GM21390 (cell line): Measurements from ENCODE around the gene ITFG2.
A peak's percentile ranks its signal among the peaks of the same experiment; 100 is the strongest.

Experiments
- ATAC-seq: cut with Tn5 transposase; IDR thresholded peaks from one replicate; pipeline ENCODE4 v1.9.1; 2021; ENCODE audit not compliant: unreplicated experiment

ITFG2 gene

GRCh38 chr12:2794736-2795289, 17.7 kb upstream of the ITFG2 start, which contains the start of gene FKBP4:
TSS of gene FKBP4 (plus strand) at chr12:2794970. CDS start at chr12:2795140, 170 bp downstream.
- peak; percentile 72 for ATAC-seq

- ATAC-seq, result peak; percentile 72
These were observed 16.9 kb upstream of the ITFG2 start for GRCh38 chr12:2795291-2796186.

- peak; percentile 0 for ATAC-seq
These were observed 16.2 kb upstream of the ITFG2 start for GRCh38 chr12:2796187-2796666.

- no peak for ATAC-seq
These were observed 14.6 kb upstream of the ITFG2 start for GRCh38 chr12:2797721-2798418.

GRCh38 chr12:2800046-2800570, 12.4 kb upstream of the ITFG2 start:
- no peak for ATAC-seq

GRCh38 chr12:2801044-2801783, 11.3 kb upstream of the ITFG2 start:
- ATAC-seq, result no peak

GRCh38 chr12:2803635-2804392, 8.7 kb upstream of the ITFG2 start:
- no peak for ATAC-seq

GRCh38 chr12:2804393-2805142, 7.9 kb upstream of the ITFG2 start:
- no peak for ATAC-seq

- no peak for ATAC-seq
These were observed 7.3 kb upstream of the ITFG2 start for GRCh38 chr12:2805143-2805520.

GRCh38 chr12:2806700-2807099, 5.8 kb upstream of the ITFG2 start:
- ATAC-seq, result no peak

- ATAC-seq, result no peak
These were observed 667 bp upstream of the ITFG2 start for GRCh38 chr12:2811801-2812200.

- ATAC-seq, result peak; percentile 32
These were observed 1.0 kb downstream of the ITFG2 start for GRCh38 chr12:2813214-2814185.

- no peak for ATAC-seq
These were observed 7.3 kb downstream of the ITFG2 start for GRCh38 chr12:2819810-2820209.

GRCh38 chr12:2820432-2820831, 8.0 kb downstream of the ITFG2 start:
- no peak for ATAC-seq

GRCh38 chr12:2823483-2823882, 11.0 kb downstream of the ITFG2 start:
- no peak for ATAC-seq

- no peak for ATAC-seq
These were observed 12.1 kb downstream of the ITFG2 start for GRCh38 chr12:2824541-2824940.

- ATAC-seq, result no peak
These were observed 12.7 kb downstream of the ITFG2 start for GRCh38 chr12:2825132-2825531.

GRCh38 chr12:2826036-2826435, 13.6 kb downstream of the ITFG2 start:
- no peak for ATAC-seq
